ENCODE data around the gene GRIA1. TPM values are rescaled to one million over a fixed set of nuclear protein-coding genes. Genes with fewer than 3 reads are reported as not detected.

GRIA1 gene
- total and polyA plus RNA-seq, 8 donors, result 0.04 to 0.22 (median 0.05) TPM; not detected in 3

DNA sequence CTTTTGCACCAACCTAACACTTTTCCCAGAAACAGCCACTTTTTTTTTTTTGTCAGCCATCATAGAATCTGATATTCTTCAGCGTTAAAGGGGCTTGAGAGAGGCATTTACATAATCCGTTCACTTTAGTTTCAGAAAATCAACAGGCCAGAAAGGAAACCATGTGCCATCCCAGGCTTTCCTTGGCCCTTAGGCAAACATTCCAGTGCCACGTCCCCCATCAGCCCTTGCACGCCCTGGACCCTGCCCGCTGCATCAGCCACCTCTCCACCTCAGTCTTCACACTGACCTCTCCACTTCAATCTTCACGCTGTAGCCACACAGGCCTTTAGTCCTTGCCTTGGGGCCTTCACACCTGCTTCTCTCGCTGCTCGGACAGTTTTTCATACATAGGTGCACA, 123.2 kb downstream of the GRIA1 start:
- no peaks in the 10 kb centered on the region for H3K4me1 ChIP-seq
- H3K27me3 ChIP-seq, result no peaks in the 10 kb centered on the region
- H3K36me3 ChIP-seq, result no peaks in the 10 kb centered on the region
- 76 to 78% methylated on average over 8 of the region's 8 CpGs for WGBS, 2 donors
- TF ChIP-seq, protein P1, sequence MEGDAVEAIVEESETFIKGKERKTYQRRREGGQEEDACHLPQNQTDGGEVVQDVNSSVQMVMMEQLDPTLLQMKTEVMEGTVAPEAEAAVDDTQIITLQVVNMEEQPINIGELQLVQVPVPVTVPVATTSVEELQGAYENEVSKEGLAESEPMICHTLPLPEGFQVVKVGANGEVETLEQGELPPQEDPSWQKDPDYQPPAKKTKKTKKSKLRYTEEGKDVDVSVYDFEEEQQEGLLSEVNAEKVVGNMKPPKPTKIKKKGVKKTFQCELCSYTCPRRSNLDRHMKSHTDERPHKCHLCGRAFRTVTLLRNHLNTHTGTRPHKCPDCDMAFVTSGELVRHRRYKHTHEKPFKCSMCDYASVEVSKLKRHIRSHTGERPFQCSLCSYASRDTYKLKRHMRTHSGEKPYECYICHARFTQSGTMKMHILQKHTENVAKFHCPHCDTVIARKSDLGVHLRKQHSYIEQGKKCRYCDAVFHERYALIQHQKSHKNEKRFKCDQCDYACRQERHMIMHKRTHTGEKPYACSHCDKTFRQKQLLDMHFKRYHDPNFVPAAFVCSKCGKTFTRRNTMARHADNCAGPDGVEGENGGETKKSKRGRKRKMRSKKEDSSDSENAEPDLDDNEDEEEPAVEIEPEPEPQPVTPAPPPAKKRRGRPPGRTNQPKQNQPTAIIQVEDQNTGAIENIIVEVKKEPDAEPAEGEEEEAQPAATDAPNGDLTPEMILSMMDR (IDR thresholded peaks at IDR 0.05), result no peak
- H3K9me3 ChIP-seq, result no peaks in the 10 kb centered on the region
- DNase-seq (no peak), ATAC-seq (no peak), FAIRE-seq (no peak)
- no peak overlapping the region for H3K4me3 ChIP-seq
- intact Hi-C loops (cut with DNase I), result no loop called here
- H3K27ac ChIP-seq, result no peak overlapping the region

DNA sequence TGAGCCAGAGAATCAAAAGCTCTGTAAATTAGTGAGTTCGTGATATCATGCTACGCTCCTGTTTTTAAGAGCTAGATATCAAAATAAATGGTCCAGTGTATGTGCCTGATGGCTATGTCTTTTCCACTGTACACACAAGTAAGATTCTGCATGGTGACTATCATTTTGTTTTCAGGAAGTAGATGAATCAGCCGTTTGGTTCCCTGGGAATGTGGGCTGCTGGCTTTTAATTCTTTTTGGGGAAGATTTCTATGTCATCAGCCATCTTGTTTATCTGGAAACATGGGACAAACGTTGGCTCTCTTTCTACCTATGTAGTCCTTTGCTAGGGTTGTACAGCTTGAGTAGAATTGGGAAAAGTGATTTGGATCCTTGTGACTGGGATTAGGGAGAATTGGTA, 126.7 kb downstream of the GRIA1 start:
- TF ChIP-seq, protein P1 (IDR thresholded peaks at IDR 0.05), result no peak
- no peaks in the 10 kb centered on the region for H3K36me3 ChIP-seq
- no peak overlapping the region for H3K4me3 ChIP-seq
- DNase-seq (no peak), ATAC-seq (no peak), FAIRE-seq (no peak)
- H3K4me1 ChIP-seq, result no peaks in the 10 kb centered on the region
- H3K9me3 ChIP-seq, result no peaks in the 10 kb centered on the region
- intact Hi-C loops (cut with DNase I), result no loop called here
- no peaks in the 10 kb centered on the region for H3K27me3 ChIP-seq
- WGBS, 2 donors, result 23 to 69% methylated on average over 4 of the region's 4 CpGs
- no peak overlapping the region for H3K27ac ChIP-seq

DNA sequence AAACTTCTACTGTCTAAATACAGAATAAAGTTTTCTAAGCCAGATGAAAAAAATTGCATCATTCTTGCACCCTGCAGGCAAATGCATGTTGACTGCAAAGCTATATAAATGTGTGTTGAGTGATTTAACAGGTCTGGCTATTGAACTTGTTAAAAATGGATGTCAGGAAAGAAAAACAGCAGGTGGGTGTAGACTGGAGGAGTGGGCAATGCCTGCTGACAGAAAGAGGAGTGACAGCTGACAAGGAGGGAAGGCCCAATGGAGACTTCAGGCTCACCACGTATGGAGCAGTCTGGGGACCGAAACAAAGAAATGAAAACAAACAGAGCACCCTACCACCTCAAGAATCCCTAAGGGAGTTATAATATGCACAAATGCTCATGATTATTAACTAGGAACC, 127.8 kb downstream of the GRIA1 start:
- H3K27ac ChIP-seq, result no peak overlapping the region
- FAIRE-seq (no peak), ATAC-seq (no peak), DNase-seq (no peak)
- no peak overlapping the region for H3K4me3 ChIP-seq
- H3K36me3 ChIP-seq, result no peaks in the 10 kb centered on the region
- 52 to 60% methylated on average over 2 of the region's 2 CpGs for WGBS, 2 donors
- no peaks in the 10 kb centered on the region for H3K9me3 ChIP-seq
- intact Hi-C loops (cut with DNase I), result no loop called here
- no peaks in the 10 kb centered on the region for H3K27me3 ChIP-seq
- H3K4me1 ChIP-seq, result no peaks in the 10 kb centered on the region
- TF ChIP-seq, protein P1 (IDR thresholded peaks at IDR 0.05), result no peak

DNA sequence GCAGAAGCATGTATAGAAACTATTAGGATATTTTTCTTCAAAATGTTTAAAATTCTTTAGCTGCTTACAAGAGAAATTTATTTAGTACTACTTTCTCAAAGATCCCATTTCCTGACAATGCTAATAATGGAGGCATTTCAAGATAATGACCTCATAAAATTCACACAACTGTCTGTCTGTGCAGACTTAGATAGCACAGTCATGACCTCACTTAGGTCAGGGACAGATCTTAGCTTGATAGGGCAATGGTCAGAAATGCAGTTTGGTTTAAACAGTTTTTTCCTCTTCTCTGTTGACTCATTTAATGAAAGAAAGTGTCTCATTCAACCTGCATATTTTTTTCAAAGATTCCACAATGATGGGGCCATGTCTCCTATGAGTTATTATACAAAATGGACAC, 128.4 kb downstream of the GRIA1 start:
- intact Hi-C loops (cut with DNase I), result no loop called here
- TF ChIP-seq, protein P1 (IDR thresholded peaks at IDR 0.05), result no peak
- Histone ChIP-seq H3K4me3 (no peak overlapping the region), H3K27me3 (no peaks in the 10 kb centered on the region), H3K36me3 (no peaks in the 10 kb centered on the region), H3K27ac (no peak overlapping the region), H3K9me3 (no peaks in the 10 kb centered on the region), H3K4me1 (no peaks in the 10 kb centered on the region)
- DNase-seq, result no peak
- no peak for FAIRE-seq
- no peak for ATAC-seq

DNA sequence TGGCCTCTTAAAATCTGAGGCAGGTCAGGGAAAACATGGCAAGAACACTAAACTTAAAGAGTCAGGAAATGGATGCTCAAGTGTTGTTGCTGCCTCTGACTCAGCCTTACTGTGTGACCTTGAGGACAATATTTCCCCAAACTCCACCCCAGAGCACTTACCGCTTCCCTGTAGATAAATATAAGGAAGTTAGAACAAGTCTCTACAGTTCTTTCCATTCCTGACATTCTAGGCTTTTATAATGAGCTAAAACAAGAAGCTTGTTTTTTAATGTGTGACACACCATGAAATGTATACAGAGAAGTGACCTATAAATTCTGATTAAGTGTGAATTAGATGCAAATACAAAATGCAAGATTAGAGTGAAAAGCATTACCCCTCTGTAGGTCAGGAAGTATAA, 129.3 kb downstream of the GRIA1 start:
- no peaks in the 10 kb centered on the region for H3K36me3 ChIP-seq
- no peaks in the 10 kb centered on the region for H3K4me1 ChIP-seq
- WGBS, 2 donors, result 57 to 76% methylated on average over 1 of the region's 1 CpG
- intact Hi-C loops (cut with DNase I), result no loop called here
- FAIRE-seq (no peak), ATAC-seq (no peak), DNase-seq (no peak)
- TF ChIP-seq, protein P1 (IDR thresholded peaks at IDR 0.05), result no peak
- H3K4me3 ChIP-seq, result no peak overlapping the region
- no peaks in the 10 kb centered on the region for H3K9me3 ChIP-seq
- H3K27ac ChIP-seq, result no peak overlapping the region
- no peaks in the 10 kb centered on the region for H3K27me3 ChIP-seq
